Measurements from ENCODE around the gene SGSM2. TPM values are rescaled to one million over a fixed set of nuclear protein-coding genes. Genes with fewer than 3 reads are reported as not detected.

The SGSM2 gene
- total RNA-seq, 1 donor from 2014 or later: 127 TPM

GRCh38 chr17:2373179-2373578 lies 35.9 kb downstream of the SGSM2 start:
- H3K36me3 Mint-ChIP-seq (ENCODE audit: insufficient read depth): peaks cover 5% of the 10 kb centered on the region
- no peak for TF ChIP-seq CTCF (IDR thresholded peaks at IDR 0.05; ENCODE audit: unreplicated experiment)
- H3K9me3 Mint-ChIP-seq (ENCODE audit: low read depth): no peaks in the 10 kb centered on the region
- H3K27me3 Mint-ChIP-seq: no peaks in the 10 kb centered on the region
- no peak overlapping the region for H3K4me3 Mint-ChIP-seq (ENCODE audit: low read depth)
- DNase-seq (ENCODE audit: low spot score, unreplicated experiment): no peak
- H3K4me1 Mint-ChIP-seq (ENCODE audit: low read depth): no peaks in the 10 kb centered on the region
- no peak overlapping the region for H3K27ac Mint-ChIP-seq

GRCh38 chr17:2374549-2375285 lies 37.4 kb downstream of the SGSM2 start:
- no peaks in the 10 kb centered on the region for H3K27me3 Mint-ChIP-seq
- TF ChIP-seq CTCF (IDR thresholded peaks at IDR 0.05; ENCODE audit: unreplicated experiment): no peak
- H3K36me3 Mint-ChIP-seq (ENCODE audit: insufficient read depth): peaks cover 3% of the 10 kb centered on the region
- H3K27ac Mint-ChIP-seq: no peak overlapping the region
- no peak overlapping the region for H3K4me3 Mint-ChIP-seq (ENCODE audit: low read depth)
- no peak for DNase-seq (ENCODE audit: low spot score, unreplicated experiment)
- no peaks in the 10 kb centered on the region for H3K4me1 Mint-ChIP-seq (ENCODE audit: low read depth)
- no peaks in the 10 kb centered on the region for H3K9me3 Mint-ChIP-seq (ENCODE audit: low read depth)

DNA sequence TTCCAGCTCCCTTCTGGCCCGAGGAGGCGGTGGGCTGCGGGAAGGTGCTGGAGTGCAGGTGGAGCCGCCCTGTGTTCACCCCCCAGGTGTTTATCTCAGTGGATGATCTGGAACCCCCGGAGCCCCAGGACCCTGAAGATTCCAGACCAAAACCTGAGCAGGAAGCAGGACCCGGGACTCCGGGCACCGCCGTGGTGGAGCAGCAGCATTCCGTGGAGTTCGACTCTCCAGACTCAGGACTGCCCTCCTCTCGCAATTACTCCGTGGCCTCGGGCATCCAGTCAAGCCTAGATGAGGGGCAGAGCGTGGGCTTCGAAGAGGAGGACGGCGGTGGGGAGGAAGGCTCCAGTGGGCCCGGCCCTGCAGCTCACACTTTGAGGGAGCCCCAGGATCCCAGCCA lies 38.1 kb downstream of the SGSM2 start:
- Mint-ChIP-seq H3K9me3 (ENCODE audit: low read depth) (no peaks in the 10 kb centered on the region), H3K27ac (no peak overlapping the region), H3K27me3 (no peaks in the 10 kb centered on the region), H3K4me3 (ENCODE audit: low read depth) (no peak overlapping the region), H3K4me1 (ENCODE audit: low read depth) (no peaks in the 10 kb centered on the region), H3K36me3 (ENCODE audit: insufficient read depth) (peaks cover 3% of the 10 kb centered on the region)
- TF ChIP-seq CTCF (IDR thresholded peaks at IDR 0.05; ENCODE audit: unreplicated experiment): no peak
- DNase-seq (ENCODE audit: low spot score, unreplicated experiment): no peak

DNA sequence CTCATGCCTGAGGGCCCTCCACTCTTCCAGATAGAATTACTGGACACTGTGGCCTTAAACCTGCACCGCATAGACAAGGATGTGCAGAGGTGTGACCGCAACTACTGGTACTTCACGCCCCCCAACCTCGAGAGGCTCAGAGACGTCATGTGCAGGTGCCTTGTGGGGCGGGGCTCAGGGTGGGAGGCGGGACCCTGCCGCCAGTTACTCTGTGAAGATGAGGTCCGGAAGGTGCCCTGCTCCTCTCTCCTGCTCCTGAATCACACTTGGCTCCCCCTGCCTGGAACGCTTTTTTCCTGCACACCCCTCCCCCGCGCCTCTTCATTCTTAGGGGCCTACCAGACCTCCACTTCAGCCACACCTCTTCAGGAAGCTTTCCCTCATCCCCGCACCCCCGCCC lies 38.8 kb downstream of the SGSM2 start:
- H3K4me3 Mint-ChIP-seq (ENCODE audit: low read depth): no peak overlapping the region
- no peaks in the 10 kb centered on the region for H3K27me3 Mint-ChIP-seq
- TF ChIP-seq CTCF (IDR thresholded peaks at IDR 0.05; ENCODE audit: unreplicated experiment): no peak
- DNase-seq (ENCODE audit: low spot score, unreplicated experiment): no peak
- peaks cover 3% of the 10 kb centered on the region for H3K36me3 Mint-ChIP-seq (ENCODE audit: insufficient read depth)
- no peaks in the 10 kb centered on the region for H3K4me1 Mint-ChIP-seq (ENCODE audit: low read depth)
- H3K27ac Mint-ChIP-seq: no peak overlapping the region
- no peaks in the 10 kb centered on the region for H3K9me3 Mint-ChIP-seq (ENCODE audit: low read depth)

DNA sequence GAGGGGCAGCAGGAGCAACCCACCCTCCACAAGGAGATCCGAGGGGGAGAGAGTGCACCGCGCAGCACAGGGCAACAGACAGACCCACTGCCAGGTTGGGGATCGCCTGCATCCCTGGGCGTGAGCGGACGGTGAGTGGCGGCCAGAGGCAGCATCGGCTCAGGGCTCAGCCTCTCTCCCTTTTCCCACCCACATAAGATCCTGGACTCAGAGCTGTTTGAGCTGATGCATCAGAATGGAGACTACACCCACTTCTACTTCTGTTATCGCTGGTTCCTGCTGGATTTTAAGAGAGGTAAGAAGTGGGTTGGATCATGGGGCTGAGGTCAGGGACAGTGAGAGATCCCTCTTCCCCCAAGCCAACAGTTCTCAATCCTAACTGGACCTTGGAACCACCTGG lies 40.4 kb downstream of the SGSM2 start:
- H3K27ac Mint-ChIP-seq: no peak overlapping the region
- no peak for TF ChIP-seq CTCF (IDR thresholded peaks at IDR 0.05; ENCODE audit: unreplicated experiment)
- no peaks in the 10 kb centered on the region for H3K4me1 Mint-ChIP-seq (ENCODE audit: low read depth)
- peaks cover 3% of the 10 kb centered on the region for H3K36me3 Mint-ChIP-seq (ENCODE audit: insufficient read depth)
- no peak overlapping the region for H3K4me3 Mint-ChIP-seq (ENCODE audit: low read depth)
- H3K27me3 Mint-ChIP-seq: no peaks in the 10 kb centered on the region
- no peaks in the 10 kb centered on the region for H3K9me3 Mint-ChIP-seq (ENCODE audit: low read depth)
- DNase-seq (ENCODE audit: low spot score, unreplicated experiment): no peak
